A549 (cell line): ENCODE results near the gene VIT.

Experiments
- CBX8 ChIP-seq: fragments of 200-600 bp; sonication (generic); IDR thresholded peaks from 2 replicates; pipeline ENCODE4 v1.6.1; 2016
- CTCF ChIP-seq: fragments of >200 bp; sonication (Bioruptor Twin); formaldehyde crosslinking; IDR thresholded peaks from 3 replicates; pipeline ENCODE4 v1.5.1; 2016
- ELK1 ChIP-seq: fragments of 150-350 bp; IDR thresholded peaks from 2 replicates; pipeline ENCODE4 v1.6.1; 2014; ENCODE audit warnings: low read depth, mild to moderate bottlenecking, low read length
- MYC ChIP-seq: IDR thresholded peaks from 2 replicates; pipeline ENCODE4 v1.6.1; 2012; ENCODE audit warnings: mild to moderate bottlenecking, inconsistent platforms, low read length, improper control_type of control experiment, borderline replicate concordance
- RAD21 ChIP-seq, 2 experiments: fragments of >200 bp in 1 of 2; sonication (Bioruptor Twin) in 1 of 2; formaldehyde crosslinking in 1 of 2; IDR thresholded peaks in 1 of 2; conservative IDR thresholded peaks in 1 of 2; 2 replicates in 1 of 2; 3 replicates in 1 of 2; pipeline ENCODE4 v1.6.1; 2012 to 2018; ENCODE audit warnings: inconsistent platforms in 1 of 2
- RFX5 ChIP-seq: fragments of 450-650 bp; IDR thresholded peaks from 2 replicates; pipeline ENCODE4 v1.7.1; 2014; ENCODE audit warnings: antibody characterized with exemption, mild to moderate bottlenecking, moderate library complexity
- SREBF2 ChIP-seq: fragments of 450-650 bp; IDR thresholded peaks from 2 replicates; pipeline ENCODE4 v1.6.1; 2014; ENCODE audit warnings: mild to moderate bottlenecking, moderate library complexity
- USF2 ChIP-seq: fragments of 450-650 bp; IDR thresholded peaks from 2 replicates; pipeline ENCODE4 v1.6.1; 2014; ENCODE audit warnings: antibody characterized with exemption
- TF ChIP-seq, protein P1 (sequence below): IDR thresholded peaks from 2 replicates; pipeline ENCODE4 v1.6.1; 2012
- TF ChIP-seq, protein P2 (sequence below): fragments of 200-600 bp; sonication (generic); IDR thresholded peaks from 2 replicates; pipeline ENCODE4 v1.6.1; 2016; ENCODE audit warnings: antibody characterized with exemption, mild to moderate bottlenecking, moderate library complexity
- TF ChIP-seq, protein P3 (sequence below): IDR thresholded peaks from 2 replicates; pipeline ENCODE4 v1.6.1; 2012

DNA sequence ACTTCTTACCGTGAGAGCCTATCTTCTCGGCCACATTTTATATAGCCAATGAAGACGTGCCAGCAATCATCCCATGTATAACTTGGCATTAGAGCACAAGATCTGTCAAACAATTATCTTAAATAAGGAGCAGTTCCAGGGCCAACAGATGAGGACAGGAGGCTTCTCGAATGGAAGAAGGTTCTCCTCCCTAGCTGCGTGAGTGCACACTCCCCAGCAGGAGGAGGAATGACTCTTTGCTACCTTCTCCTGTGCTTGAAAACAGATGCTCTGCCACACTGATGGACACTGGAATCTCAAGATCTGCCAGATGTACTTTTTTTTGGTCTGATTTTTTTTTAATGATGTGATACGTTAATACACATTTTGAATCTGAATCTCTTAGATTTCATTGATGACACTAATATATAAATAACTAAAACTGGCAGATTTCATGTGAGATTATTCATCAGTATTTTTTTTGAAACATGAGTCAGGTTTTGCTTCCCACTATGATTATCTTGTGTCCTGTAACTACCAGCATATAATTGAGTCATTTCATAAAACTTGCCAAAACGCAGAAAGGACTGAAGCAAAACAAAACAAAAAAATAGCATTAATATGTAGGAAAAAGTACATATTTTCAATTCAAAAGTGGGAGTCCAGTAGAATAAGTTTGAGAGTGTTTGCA lies 626 bp upstream of the VIT start:
- TF ChIP-seq ELK1, result no peak
- TF ChIP-seq, protein P1, sequence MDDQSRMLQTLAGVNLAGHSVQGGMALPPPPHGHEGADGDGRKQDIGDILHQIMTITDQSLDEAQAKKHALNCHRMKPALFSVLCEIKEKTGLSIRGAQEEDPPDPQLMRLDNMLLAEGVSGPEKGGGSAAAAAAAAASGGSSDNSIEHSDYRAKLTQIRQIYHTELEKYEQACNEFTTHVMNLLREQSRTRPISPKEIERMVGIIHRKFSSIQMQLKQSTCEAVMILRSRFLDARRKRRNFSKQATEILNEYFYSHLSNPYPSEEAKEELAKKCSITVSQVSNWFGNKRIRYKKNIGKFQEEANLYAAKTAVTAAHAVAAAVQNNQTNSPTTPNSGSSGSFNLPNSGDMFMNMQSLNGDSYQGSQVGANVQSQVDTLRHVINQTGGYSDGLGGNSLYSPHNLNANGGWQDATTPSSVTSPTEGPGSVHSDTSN, result no peak
- TF ChIP-seq CTCF, result no peak
- TF ChIP-seq, protein P2, sequence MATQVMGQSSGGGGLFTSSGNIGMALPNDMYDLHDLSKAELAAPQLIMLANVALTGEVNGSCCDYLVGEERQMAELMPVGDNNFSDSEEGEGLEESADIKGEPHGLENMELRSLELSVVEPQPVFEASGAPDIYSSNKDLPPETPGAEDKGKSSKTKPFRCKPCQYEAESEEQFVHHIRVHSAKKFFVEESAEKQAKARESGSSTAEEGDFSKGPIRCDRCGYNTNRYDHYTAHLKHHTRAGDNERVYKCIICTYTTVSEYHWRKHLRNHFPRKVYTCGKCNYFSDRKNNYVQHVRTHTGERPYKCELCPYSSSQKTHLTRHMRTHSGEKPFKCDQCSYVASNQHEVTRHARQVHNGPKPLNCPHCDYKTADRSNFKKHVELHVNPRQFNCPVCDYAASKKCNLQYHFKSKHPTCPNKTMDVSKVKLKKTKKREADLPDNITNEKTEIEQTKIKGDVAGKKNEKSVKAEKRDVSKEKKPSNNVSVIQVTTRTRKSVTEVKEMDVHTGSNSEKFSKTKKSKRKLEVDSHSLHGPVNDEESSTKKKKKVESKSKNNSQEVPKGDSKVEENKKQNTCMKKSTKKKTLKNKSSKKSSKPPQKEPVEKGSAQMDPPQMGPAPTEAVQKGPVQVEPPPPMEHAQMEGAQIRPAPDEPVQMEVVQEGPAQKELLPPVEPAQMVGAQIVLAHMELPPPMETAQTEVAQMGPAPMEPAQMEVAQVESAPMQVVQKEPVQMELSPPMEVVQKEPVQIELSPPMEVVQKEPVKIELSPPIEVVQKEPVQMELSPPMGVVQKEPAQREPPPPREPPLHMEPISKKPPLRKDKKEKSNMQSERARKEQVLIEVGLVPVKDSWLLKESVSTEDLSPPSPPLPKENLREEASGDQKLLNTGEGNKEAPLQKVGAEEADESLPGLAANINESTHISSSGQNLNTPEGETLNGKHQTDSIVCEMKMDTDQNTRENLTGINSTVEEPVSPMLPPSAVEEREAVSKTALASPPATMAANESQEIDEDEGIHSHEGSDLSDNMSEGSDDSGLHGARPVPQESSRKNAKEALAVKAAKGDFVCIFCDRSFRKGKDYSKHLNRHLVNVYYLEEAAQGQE, result no peak
- peak in 1 of 2 experiments; percentile 28; a peak in 1 of 5 replicates for TF ChIP-seq RAD21 (conservative IDR thresholded peaks at IDR 0.05 in 1 of 2, IDR thresholded peaks at IDR 0.05 in 1 of 2)
- no peak for TF ChIP-seq USF2
- no peak for TF ChIP-seq CBX8
- no peak for TF ChIP-seq RFX5
- TF ChIP-seq SREBF2, result no peak
- no peak for TF ChIP-seq MYC
- TF ChIP-seq, protein P3, sequence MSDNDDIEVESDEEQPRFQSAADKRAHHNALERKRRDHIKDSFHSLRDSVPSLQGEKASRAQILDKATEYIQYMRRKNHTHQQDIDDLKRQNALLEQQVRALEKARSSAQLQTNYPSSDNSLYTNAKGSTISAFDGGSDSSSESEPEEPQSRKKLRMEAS, result no peak
